Measurements from ENCODE around the gene SLFN14.
"Not testable (repeated sequence)": the region's sequence is repeated elsewhere in the genome, so short reads cannot be mapped to it uniquely, and the experiment has no call there.

The SLFN14 gene

GRCh38 chr17:35566968-35567367 lies 6.3 kb upstream of the SLFN14 start:
- in situ Hi-C loops (cut with MboI; ENCODE audit: low sequenced_read_pairs, unreplicated experiment): no loop called here
- no peak for DNase-seq (ENCODE audit: low spot score)
- TF ChIP-seq CTCF (IDR thresholded peaks at IDR 0.05; ENCODE audit: borderline replicate concordance, control extremely low read depth, extremely low read depth, insufficient read depth, missing control alignments): no peak

GRCh38 chr17:35563181-35563580 lies 2.6 kb upstream of the SLFN14 start:
- in situ Hi-C loops (cut with MboI; ENCODE audit: low sequenced_read_pairs, unreplicated experiment); DNase-seq (ENCODE audit: low spot score): not testable (repeated sequence)

GRCh38 chr17:35559495-35560210 lies 966 bp downstream of the SLFN14 start:
- no peak for TF ChIP-seq CTCF (IDR thresholded peaks at IDR 0.05; ENCODE audit: borderline replicate concordance, control extremely low read depth, extremely low read depth, insufficient read depth, missing control alignments)
- no peak for DNase-seq (ENCODE audit: low spot score)
- in situ Hi-C loops (cut with MboI; ENCODE audit: low sequenced_read_pairs, unreplicated experiment): no loop called here

- in situ Hi-C loops (cut with MboI; ENCODE audit: low sequenced_read_pairs, unreplicated experiment): no loop called here
- TF ChIP-seq CTCF (IDR thresholded peaks at IDR 0.05; ENCODE audit: borderline replicate concordance, control extremely low read depth, extremely low read depth, insufficient read depth, missing control alignments): no peak
- no peak for DNase-seq (ENCODE audit: low spot score)
Observed at GRCh38 chr17:35557353-35557752, 3.3 kb downstream of the SLFN14 start.

GRCh38 chr17:35555691-35556090 lies 4.9 kb downstream of the SLFN14 start:
- no peak for DNase-seq (ENCODE audit: low spot score)
- no peak for TF ChIP-seq CTCF (IDR thresholded peaks at IDR 0.05; ENCODE audit: borderline replicate concordance, control extremely low read depth, extremely low read depth, insufficient read depth, missing control alignments)
- in situ Hi-C loops (cut with MboI; ENCODE audit: low sequenced_read_pairs, unreplicated experiment): no loop called here

GRCh38 chr17:35554668-35555067 lies 6.0 kb downstream of the SLFN14 start:
- no peak for TF ChIP-seq CTCF (IDR thresholded peaks at IDR 0.05; ENCODE audit: borderline replicate concordance, control extremely low read depth, extremely low read depth, insufficient read depth, missing control alignments)
- DNase-seq (ENCODE audit: low spot score): no peak
- in situ Hi-C loops (cut with MboI; ENCODE audit: low sequenced_read_pairs, unreplicated experiment): no loop called here

GRCh38 chr17:35553310-35553709 lies 7.3 kb downstream of the SLFN14 start:
- TF ChIP-seq CTCF (IDR thresholded peaks at IDR 0.05; ENCODE audit: borderline replicate concordance, control extremely low read depth, extremely low read depth, insufficient read depth, missing control alignments): no peak
- DNase-seq (ENCODE audit: low spot score): no peak
- in situ Hi-C loops (cut with MboI; ENCODE audit: low sequenced_read_pairs, unreplicated experiment): no loop called here
